Measurements from ENCODE around the gene RBM4. TPM values are rescaled to one million over a fixed set of nuclear protein-coding genes. Genes with fewer than 3 reads are reported as not detected.
"Not testable (repeated sequence)": the region's sequence is repeated elsewhere in the genome, so short reads cannot be mapped to it uniquely, and the experiment has no call there.

RBM4 gene
- total RNA-seq, 1 experiment from 2014 or later = 272 TPM

DNA sequence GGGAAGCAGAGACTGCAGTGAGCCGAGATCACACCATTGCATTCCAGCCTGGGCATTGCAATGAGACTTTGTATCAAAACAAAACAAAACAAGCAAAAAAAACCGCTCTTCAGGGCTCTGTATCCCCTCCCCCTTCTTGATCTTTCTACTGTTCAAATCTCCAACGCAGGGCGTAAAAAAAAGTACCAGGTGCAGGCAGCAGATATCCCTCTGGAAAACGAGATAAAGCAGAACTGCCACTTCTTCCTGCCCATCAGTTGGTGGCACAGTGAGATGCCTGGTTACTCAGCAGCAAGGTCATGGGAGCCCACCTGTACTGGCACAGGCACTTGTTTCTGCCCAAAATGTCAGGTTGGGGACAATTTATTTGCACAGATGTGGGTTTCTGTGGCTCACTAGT lies 34.3 kb upstream of the RBM4 start:
- H3K4me1 Mint-ChIP-seq = no peaks in the 10 kb centered on the region
- no peak overlapping the region for H3K18ac ChIP-seq (ENCODE audit: insufficient read length, low read depth, low read length)
- no peak overlapping the region for H4K91ac ChIP-seq (ENCODE audit: insufficient read length, low read depth, low read length)
- H3K14ac ChIP-seq (ENCODE audit: insufficient read depth, low read length) = no peak overlapping the region
- H3K9ac ChIP-seq (ENCODE audit: extremely low read depth, insufficient read length, low read length) = no peak overlapping the region
- no CpG with 5 or more reads among the region's 5 CpGs for WGBS (ENCODE audit: extremely low coverage, insufficient read length, low lambda C conversion rate)
- H3K4me2 ChIP-seq (ENCODE audit: insufficient read depth, insufficient read length, low read length) = no peak overlapping the region
- no peak for DNase-seq
- H4K8ac ChIP-seq (replicated peaks; ENCODE audit: insufficient read length, low read depth, low read length) = no peak overlapping the region
- no peak overlapping the region for H2BK15ac ChIP-seq (ENCODE audit: low read depth, low read length)
- no peaks in the 10 kb centered on the region for H3K4me1 ChIP-seq (ENCODE audit: insufficient read depth, low read length)
- no peaks in the 10 kb centered on the region for H3K27me3 ChIP-seq (ENCODE audit: insufficient read depth, low read length)
- H3K23me2 ChIP-seq (ENCODE audit: insufficient read length, low read depth, low read length, poor library complexity, severe bottlenecking) = no peaks in the 10 kb centered on the region
- no peak overlapping the region for H2BK5ac ChIP-seq (ENCODE audit: insufficient read length, low read length)
- H3T11ph ChIP-seq (ENCODE audit: low read length) = no peak overlapping the region
- no peak overlapping the region for H2BK12ac ChIP-seq (ENCODE audit: insufficient read length, low read depth, low read length)
- no peak overlapping the region for H3K23ac ChIP-seq (ENCODE audit: insufficient read length, low read depth, low read length)
- no peaks in the 10 kb centered on the region for H3K79me2 ChIP-seq (ENCODE audit: insufficient read depth, low read length)
- no peak overlapping the region for H3K56ac ChIP-seq (ENCODE audit: insufficient read length, low read depth, low read length)
- no peaks in the 10 kb centered on the region for H3K27me3 Mint-ChIP-seq (ENCODE audit: low read depth)
- no peak overlapping the region for H2BK20ac ChIP-seq (ENCODE audit: low read depth, low read length, poor library complexity, severe bottlenecking)
- H3K4me3 Mint-ChIP-seq = no peak overlapping the region
- no peak overlapping the region for H3K4ac ChIP-seq (ENCODE audit: low read depth, low read length)
- H3K9me3 ChIP-seq (ENCODE audit: control insufficient read depth, low read depth, low read length) = no peaks in the 10 kb centered on the region
- H3K9me3 Mint-ChIP-seq = no peaks in the 10 kb centered on the region
- H3K27ac Mint-ChIP-seq = no peak overlapping the region
- no peak overlapping the region for H2AFZ ChIP-seq (ENCODE audit: low read length)
- no peak overlapping the region for H3K27ac ChIP-seq (ENCODE audit: insufficient read length, low read depth, low read length)
- H4K20me1 ChIP-seq (ENCODE audit: control insufficient read depth, insufficient read depth, insufficient read length) = no peaks in the 10 kb centered on the region
- TF ChIP-seq, protein P1, sequence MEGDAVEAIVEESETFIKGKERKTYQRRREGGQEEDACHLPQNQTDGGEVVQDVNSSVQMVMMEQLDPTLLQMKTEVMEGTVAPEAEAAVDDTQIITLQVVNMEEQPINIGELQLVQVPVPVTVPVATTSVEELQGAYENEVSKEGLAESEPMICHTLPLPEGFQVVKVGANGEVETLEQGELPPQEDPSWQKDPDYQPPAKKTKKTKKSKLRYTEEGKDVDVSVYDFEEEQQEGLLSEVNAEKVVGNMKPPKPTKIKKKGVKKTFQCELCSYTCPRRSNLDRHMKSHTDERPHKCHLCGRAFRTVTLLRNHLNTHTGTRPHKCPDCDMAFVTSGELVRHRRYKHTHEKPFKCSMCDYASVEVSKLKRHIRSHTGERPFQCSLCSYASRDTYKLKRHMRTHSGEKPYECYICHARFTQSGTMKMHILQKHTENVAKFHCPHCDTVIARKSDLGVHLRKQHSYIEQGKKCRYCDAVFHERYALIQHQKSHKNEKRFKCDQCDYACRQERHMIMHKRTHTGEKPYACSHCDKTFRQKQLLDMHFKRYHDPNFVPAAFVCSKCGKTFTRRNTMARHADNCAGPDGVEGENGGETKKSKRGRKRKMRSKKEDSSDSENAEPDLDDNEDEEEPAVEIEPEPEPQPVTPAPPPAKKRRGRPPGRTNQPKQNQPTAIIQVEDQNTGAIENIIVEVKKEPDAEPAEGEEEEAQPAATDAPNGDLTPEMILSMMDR (conservative IDR thresholded peaks at IDR 0.05) = no peak
- peaks cover 2 to 72% (median 56%) of the 10 kb centered on the region in 3 experiments; a peak in 6 of 7 replicates for H3K36me3 Mint-ChIP-seq (ENCODE audit: insufficient read depth in 1 of 3, low read depth in 3 of 3)
- H2AK5ac ChIP-seq (ENCODE audit: insufficient read length, low read length) = no peak overlapping the region
- no peak overlapping the region for H4K5ac ChIP-seq (ENCODE audit: insufficient read length, low read depth, low read length)
- no peak overlapping the region for H2BK120ac ChIP-seq (ENCODE audit: low read depth, low read length, poor library complexity, severe bottlenecking)
- no peaks in the 10 kb centered on the region for H3K79me1 ChIP-seq (ENCODE audit: insufficient read depth, low read depth, low read length, poor library complexity, severe bottlenecking)

DNA sequence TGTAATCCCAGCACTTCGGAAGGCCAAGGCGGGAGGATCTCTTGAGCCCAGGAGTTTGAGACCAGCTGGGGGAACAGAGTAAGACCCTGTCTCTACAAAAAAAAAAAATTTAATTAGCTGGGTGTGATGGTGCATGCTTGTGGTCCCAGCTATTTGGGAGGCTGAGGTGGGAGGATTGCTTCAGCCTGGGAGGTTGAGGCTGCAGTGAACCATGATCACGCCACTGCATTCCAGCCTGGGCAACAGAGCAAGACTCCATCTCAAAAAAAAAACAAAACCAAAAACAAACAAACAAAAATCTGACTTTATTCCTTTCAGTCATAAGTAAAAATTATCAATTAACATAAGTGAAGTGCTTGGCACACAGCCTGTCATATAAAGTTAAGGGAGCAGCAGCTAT lies 31.9 kb upstream of the RBM4 start:
- H3K27ac Mint-ChIP-seq; H3K4ac ChIP-seq (ENCODE audit: low read depth, low read length); DNase-seq; H2BK120ac ChIP-seq (ENCODE audit: low read depth, low read length, poor library complexity, severe bottlenecking); H3K23ac ChIP-seq (ENCODE audit: insufficient read length, low read depth, low read length); H3K9me3 ChIP-seq (ENCODE audit: control insufficient read depth, low read depth, low read length); H3K23me2 ChIP-seq (ENCODE audit: insufficient read length, low read depth, low read length, poor library complexity, severe bottlenecking); H3K14ac ChIP-seq (ENCODE audit: insufficient read depth, low read length); H2AK5ac ChIP-seq (ENCODE audit: insufficient read length, low read length); H3K27me3 Mint-ChIP-seq (ENCODE audit: low read depth); H3K27ac ChIP-seq (ENCODE audit: insufficient read length, low read depth, low read length); H3K79me1 ChIP-seq (ENCODE audit: insufficient read depth, low read depth, low read length, poor library complexity, severe bottlenecking); H3K4me3 Mint-ChIP-seq; H4K20me1 ChIP-seq (ENCODE audit: control insufficient read depth, insufficient read depth, insufficient read length); H2BK12ac ChIP-seq (ENCODE audit: insufficient read length, low read depth, low read length); H3K4me1 ChIP-seq (ENCODE audit: insufficient read depth, low read length); H3K79me2 ChIP-seq (ENCODE audit: insufficient read depth, low read length); H4K91ac ChIP-seq (ENCODE audit: insufficient read length, low read depth, low read length); H4K8ac ChIP-seq (replicated peaks; ENCODE audit: insufficient read length, low read depth, low read length); H3K9ac ChIP-seq (ENCODE audit: extremely low read depth, insufficient read length, low read length); H2BK15ac ChIP-seq (ENCODE audit: low read depth, low read length); H3K4me2 ChIP-seq (ENCODE audit: insufficient read depth, insufficient read length, low read length); H3K56ac ChIP-seq (ENCODE audit: insufficient read length, low read depth, low read length); H3K27me3 ChIP-seq (ENCODE audit: insufficient read depth, low read length); H2BK20ac ChIP-seq (ENCODE audit: low read depth, low read length, poor library complexity, severe bottlenecking); H2BK5ac ChIP-seq (ENCODE audit: insufficient read length, low read length); H2AFZ ChIP-seq (ENCODE audit: low read length); H3K9me3 Mint-ChIP-seq; H3K4me1 Mint-ChIP-seq; H3T11ph ChIP-seq (ENCODE audit: low read length); H3K18ac ChIP-seq (ENCODE audit: insufficient read length, low read depth, low read length); H4K5ac ChIP-seq (ENCODE audit: insufficient read length, low read depth, low read length): not testable (repeated sequence)
- H3K36me3 Mint-ChIP-seq (ENCODE audit: insufficient read depth in 1 of 3, low read depth in 3 of 3) = peaks cover 0 to 58% (median 50%) of the 10 kb centered on the region in 3 experiments; a peak in 6 of 7 replicates
- no CpG with 5 or more reads among the region's 3 CpGs for WGBS (ENCODE audit: extremely low coverage, insufficient read length, low lambda C conversion rate)
